H9 (cell line): ENCODE measurements around the gene SELENOM. TPM values are rescaled to one million over a fixed set of nuclear protein-coding genes. Genes with fewer than 3 reads are reported as not detected.

ENCODE experiments used
- DNase-seq: peaks from one replicate; pipeline ENCODE4 v3.0.0-alpha.2; 2017
- H2AFZ ChIP-seq: one replicate; pipeline ENCODE4 v1.6.1; 2013; ENCODE audit warnings: mild to moderate bottlenecking, low read length, control low read depth, moderate library complexity
- H2AK5ac ChIP-seq: 2 replicates; pipeline ENCODE4 v1.6.1; 2013; ENCODE audit warnings: low read length, control low read depth, mixed read lengths; ENCODE audit not compliant: insufficient read length
- H2BK120ac ChIP-seq: one replicate; pipeline ENCODE4 v1.6.1; 2013; ENCODE audit warnings: low read depth, mild to moderate bottlenecking, low read length, control low read depth, inconsistent platforms; ENCODE audit not compliant: poor library complexity, severe bottlenecking
- H2BK12ac ChIP-seq: 2 replicates; pipeline ENCODE4 v1.6.1; 2013; ENCODE audit warnings: low read length, control low read depth, mixed read lengths, low read depth; ENCODE audit not compliant: insufficient read length
- H2BK15ac ChIP-seq: 2 replicates; pipeline ENCODE4 v1.6.1; 2013; ENCODE audit warnings: low read depth, low read length, control low read depth
- H2BK20ac ChIP-seq: one replicate; pipeline ENCODE4 v1.6.1; 2013; ENCODE audit warnings: low read depth, mild to moderate bottlenecking, low read length, control low read depth, inconsistent platforms; ENCODE audit not compliant: poor library complexity, severe bottlenecking
- H2BK5ac ChIP-seq: 2 replicates; pipeline ENCODE4 v1.6.1; 2013; ENCODE audit warnings: low read length, control low read depth, mixed read lengths; ENCODE audit not compliant: insufficient read length
- H3K14ac ChIP-seq: 2 replicates; pipeline ENCODE4 v1.6.1; 2013; ENCODE audit warnings: low read length, control low read depth; ENCODE audit not compliant: insufficient read depth
- H3K18ac ChIP-seq: 2 replicates; pipeline ENCODE4 v1.6.1; 2013; ENCODE audit warnings: low read depth, mild to moderate bottlenecking, mixed read lengths, low read length, control low read depth; ENCODE audit not compliant: insufficient read length
- H3K23ac ChIP-seq: 2 replicates; pipeline ENCODE4 v1.6.1; 2013; ENCODE audit warnings: low read length, control low read depth, mixed read lengths, low read depth; ENCODE audit not compliant: insufficient read length
- H3K23me2 ChIP-seq: 2 replicates; pipeline ENCODE4 v1.6.1; 2013; ENCODE audit warnings: low read depth, mild to moderate bottlenecking, mixed read lengths, low read length, control low read depth; ENCODE audit not compliant: insufficient read length, poor library complexity, severe bottlenecking
- H3K27ac ChIP-seq: 2 replicates; pipeline ENCODE4 v1.5.1; 2013; ENCODE audit warnings: low read length, control low read depth, mixed read lengths, low read depth; ENCODE audit not compliant: insufficient read length
- H3K27me3 ChIP-seq: 2 replicates; pipeline ENCODE4 v1.6.1; 2013; ENCODE audit warnings: low read length, control low read depth, inconsistent platforms; ENCODE audit not compliant: insufficient read depth
- H3K4ac ChIP-seq: 2 replicates; pipeline ENCODE4 v1.6.1; 2013; ENCODE audit warnings: low read depth, mild to moderate bottlenecking, control low read depth, inconsistent platforms, low read length, moderate library complexity
- H3K4me1 ChIP-seq: 2 replicates; pipeline ENCODE4 v1.6.1; 2013; ENCODE audit warnings: low read length, control low read depth, inconsistent platforms; ENCODE audit not compliant: insufficient read depth
- H3K4me2 ChIP-seq: 2 replicates; pipeline ENCODE4 v1.6.1; 2013; ENCODE audit warnings: low read length, control low read depth, mixed read lengths; ENCODE audit not compliant: insufficient read length, insufficient read depth
- H3K56ac ChIP-seq: 2 replicates; pipeline ENCODE4 v1.6.1; 2013; ENCODE audit warnings: low read depth, mild to moderate bottlenecking, mixed read lengths, low read length, control low read depth; ENCODE audit not compliant: insufficient read length
- H3K79me1 ChIP-seq: 2 replicates; pipeline ENCODE4 v1.6.1; 2013; ENCODE audit warnings: low read depth, mild to moderate bottlenecking, moderate library complexity, low read length, control low read depth, inconsistent platforms; ENCODE audit not compliant: insufficient read depth, poor library complexity, severe bottlenecking
- H3K79me2 ChIP-seq: 2 replicates; pipeline ENCODE4 v1.6.1; 2013; ENCODE audit warnings: low read length, control low read depth, inconsistent platforms; ENCODE audit not compliant: insufficient read depth
- H3K9ac ChIP-seq: 2 replicates; pipeline ENCODE4 v1.6.1; 2013; ENCODE audit warnings: low read length, control low read depth, mixed read lengths; ENCODE audit not compliant: insufficient read length; ENCODE audit errors: extremely low read depth
- H3K9me3 ChIP-seq: one replicate; pipeline ENCODE4 v1.6.1; 2013; ENCODE audit warnings: low read depth, low read length, inconsistent platforms; ENCODE audit not compliant: control insufficient read depth
- H3T11ph ChIP-seq: one replicate; pipeline ENCODE4 v1.6.1; 2013; ENCODE audit warnings: mild to moderate bottlenecking, low read length, control low read depth, inconsistent platforms
- H4K20me1 ChIP-seq: one replicate; pipeline ENCODE4 v1.6.1; 2013; ENCODE audit not compliant: control insufficient read depth, insufficient read length, insufficient read depth
- H4K5ac ChIP-seq: 2 replicates; pipeline ENCODE4 v1.6.1; 2013; ENCODE audit warnings: low read depth, mild to moderate bottlenecking, mixed read lengths, low read length, control low read depth; ENCODE audit not compliant: insufficient read length
- H4K8ac ChIP-seq: replicated peaks from 2 replicates; pipeline ENCODE4 v1.6.1; 2013; ENCODE audit warnings: low read length, control low read depth, mixed read lengths, low read depth; ENCODE audit not compliant: insufficient read length
- H4K91ac ChIP-seq: 2 replicates; pipeline ENCODE4 v1.6.1; 2013; ENCODE audit warnings: low read depth, mild to moderate bottlenecking, moderate library complexity, mixed read lengths, low read length, control low read depth; ENCODE audit not compliant: insufficient read length
- H3K27ac Mint-ChIP-seq, 3 experiments: 2 replicates in 2 of 3; 3 replicates in 1 of 3; pipeline ENCODE4 v1.8.0; 2020 to 2021; ENCODE audit warnings: mixed read lengths in 3 of 3, mild to moderate bottlenecking in 1 of 3, moderate library complexity in 1 of 3
- H3K27me3 Mint-ChIP-seq: 2 replicates; pipeline ENCODE4 v1.8.0; 2021; ENCODE audit warnings: low read depth, mild to moderate bottlenecking, moderate library complexity, mixed read lengths
- H3K36me3 Mint-ChIP-seq, 3 experiments: 2 replicates in 2 of 3; 3 replicates in 1 of 3; pipeline ENCODE4 v1.8.0; 2020 to 2021; ENCODE audit warnings: low read depth in 3 of 3, mixed read lengths in 3 of 3; ENCODE audit not compliant: insufficient read depth in 1 of 3
- H3K4me1 Mint-ChIP-seq, 2 experiments: 2 replicates each; pipeline ENCODE4 v1.8.0; 2020; ENCODE audit warnings: mixed read lengths in 2 of 2
- H3K4me3 Mint-ChIP-seq, 2 experiments: 2 replicates in 1 of 2; 3 replicates in 1 of 2; pipeline ENCODE4 v1.8.0; 2020 to 2021; ENCODE audit warnings: mild to moderate bottlenecking in 2 of 2, mixed read lengths in 2 of 2, moderate library complexity in 1 of 2
- H3K9me3 Mint-ChIP-seq, 2 experiments: 2 replicates in 1 of 2; 3 replicates in 1 of 2; pipeline ENCODE4 v1.8.0; 2020; ENCODE audit warnings: mild to moderate bottlenecking in 2 of 2, mixed read lengths in 2 of 2, moderate library complexity in 1 of 2
- WGBS: extraction: QIAGEN DNeasy Blood & Tissue Kit; methylation state at CpG from one replicate; pipeline ENCODE4 v1.1.7; 2013; ENCODE audit warnings: missing lambda C conversion rate, low lambda C conversion rate, mixed read lengths; ENCODE audit not compliant: insufficient read length; ENCODE audit errors: extremely low coverage; 5-methylcytosine and 5-hydroxymethylcytosine counted together
- total RNA-seq: library from RNA; stranded (reverse); gene quantifications from 2 replicates; pipeline ENCODE4 v1.2.1, GENCODE V29; 2021
- TF ChIP-seq, protein P1 (sequence below): fragments of 200-600 bp; sonication (generic); conservative IDR thresholded peaks from 3 replicates; pipeline ENCODE4 v1.8.0; 2021; ENCODE audit warnings: antibody characterized with exemption, mild to moderate bottlenecking

The SELENOM gene
- total RNA-seq, 1 experiment from 2014 or later, result 18.6 TPM

- no peak overlapping the region for H4K5ac ChIP-seq
- no peak overlapping the region for H3K9ac ChIP-seq
- no peaks in the 10 kb centered on the region for H4K20me1 ChIP-seq
- no peak overlapping the region for H3K56ac ChIP-seq
- H3K23ac ChIP-seq, result no peak overlapping the region
- no peak overlapping the region for H3K4ac ChIP-seq
- Mint-ChIP-seq H3K27me3 (no peaks in the 10 kb centered on the region), H3K4me3 (no peak overlapping the region), H3K36me3 (peaks cover 2 to 11% (median 2%) of the 10 kb centered on the region in 3 experiments; a peak in 3 of 7 replicates), H3K27ac (no peak overlapping the region), H3K4me1 (peaks cover 4 to 19% of the 10 kb centered on the region in 2 experiments), H3K9me3 (no peaks in the 10 kb centered on the region)
- no peak overlapping the region for H4K91ac ChIP-seq
- no peak overlapping the region for H3K27ac ChIP-seq
- no peak overlapping the region for H3K18ac ChIP-seq
- peak; percentile 22 for DNase-seq
- H3K79me2 ChIP-seq, result no peaks in the 10 kb centered on the region
- H2AFZ ChIP-seq, result no peak overlapping the region
- H3K27me3 ChIP-seq, result no peaks in the 10 kb centered on the region
- H3K79me1 ChIP-seq, result no peaks in the 10 kb centered on the region
- H2AK5ac ChIP-seq, result no peak overlapping the region
- H3T11ph ChIP-seq, result no peak overlapping the region
- H3K9me3 ChIP-seq, result no peaks in the 10 kb centered on the region
- TF ChIP-seq, protein P1, sequence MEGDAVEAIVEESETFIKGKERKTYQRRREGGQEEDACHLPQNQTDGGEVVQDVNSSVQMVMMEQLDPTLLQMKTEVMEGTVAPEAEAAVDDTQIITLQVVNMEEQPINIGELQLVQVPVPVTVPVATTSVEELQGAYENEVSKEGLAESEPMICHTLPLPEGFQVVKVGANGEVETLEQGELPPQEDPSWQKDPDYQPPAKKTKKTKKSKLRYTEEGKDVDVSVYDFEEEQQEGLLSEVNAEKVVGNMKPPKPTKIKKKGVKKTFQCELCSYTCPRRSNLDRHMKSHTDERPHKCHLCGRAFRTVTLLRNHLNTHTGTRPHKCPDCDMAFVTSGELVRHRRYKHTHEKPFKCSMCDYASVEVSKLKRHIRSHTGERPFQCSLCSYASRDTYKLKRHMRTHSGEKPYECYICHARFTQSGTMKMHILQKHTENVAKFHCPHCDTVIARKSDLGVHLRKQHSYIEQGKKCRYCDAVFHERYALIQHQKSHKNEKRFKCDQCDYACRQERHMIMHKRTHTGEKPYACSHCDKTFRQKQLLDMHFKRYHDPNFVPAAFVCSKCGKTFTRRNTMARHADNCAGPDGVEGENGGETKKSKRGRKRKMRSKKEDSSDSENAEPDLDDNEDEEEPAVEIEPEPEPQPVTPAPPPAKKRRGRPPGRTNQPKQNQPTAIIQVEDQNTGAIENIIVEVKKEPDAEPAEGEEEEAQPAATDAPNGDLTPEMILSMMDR, result no peak
- no peak overlapping the region for H3K4me2 ChIP-seq
- H2BK120ac ChIP-seq, result no peak overlapping the region
- H3K4me1 ChIP-seq, result no peaks in the 10 kb centered on the region
- WGBS, result no CpG with 5 or more reads among the region's 9 CpGs
- no peak overlapping the region for H3K14ac ChIP-seq
- H2BK15ac ChIP-seq, result no peak overlapping the region
- no peak overlapping the region for H2BK12ac ChIP-seq
- H2BK20ac ChIP-seq, result no peak overlapping the region
- H2BK5ac ChIP-seq, result no peak overlapping the region
- H3K23me2 ChIP-seq, result peaks cover 2% of the 10 kb centered on the region
- no peak overlapping the region for H4K8ac ChIP-seq
Measured at GRCh38 chr22:31092161-31092560, 15.2 kb downstream of the SELENOM start.
